Activated CD8-positive, alpha-beta memory T cell treated with anti-CD3 and anti-CD28 coated beads for 1 hour (primary cell): Measurements from ENCODE around the gene CAMTA1.

ENCODE experiments used
- DNase-seq, 2 donors: peaks; one replicate each; pipeline ENCODE4 v3.0.0-alpha.2; 2020; ENCODE audit warnings: low read depth in 1 of 2; ENCODE audit errors: extremely low read depth in 1 of 2

Gene CAMTA1

GRCh38 chr1:7015022-7015421, 229.8 kb downstream of the CAMTA1 start:
- no peak for DNase-seq

GRCh38 chr1:7018351-7018750, 233.1 kb downstream of the CAMTA1 start:
- DNase-seq: no peak

- DNase-seq: no peak
These were observed 233.6 kb downstream of the CAMTA1 start for GRCh38 chr1:7018826-7019225.

- no peak for DNase-seq
These were observed 234.3 kb downstream of the CAMTA1 start for GRCh38 chr1:7019510-7019909.

GRCh38 chr1:7022058-7022457, 236.8 kb downstream of the CAMTA1 start:
- DNase-seq: no peak

GRCh38 chr1:7025013-7025412, 239.8 kb downstream of the CAMTA1 start:
- DNase-seq: no peak

- no peak for DNase-seq
These were observed 240.9 kb downstream of the CAMTA1 start for GRCh38 chr1:7026169-7026568.

GRCh38 chr1:7032992-7033391, 247.7 kb downstream of the CAMTA1 start:
- no peak for DNase-seq

- DNase-seq: no peak
These were observed 251.1 kb downstream of the CAMTA1 start for GRCh38 chr1:7036386-7036785.

GRCh38 chr1:7039590-7040220, 254.5 kb downstream of the CAMTA1 start:
- no peak for DNase-seq

- no peak for DNase-seq
These were observed 255.9 kb downstream of the CAMTA1 start for GRCh38 chr1:7040969-7041695.

- no peak for DNase-seq
These were observed 257.3 kb downstream of the CAMTA1 start for GRCh38 chr1:7042322-7043190.

GRCh38 chr1:7043191-7043549, 257.9 kb downstream of the CAMTA1 start:
- no peak for DNase-seq

GRCh38 chr1:7043719-7044535, 258.7 kb downstream of the CAMTA1 start:
- DNase-seq: no peak

- no peak for DNase-seq
These were observed 260.6 kb downstream of the CAMTA1 start for GRCh38 chr1:7045897-7046296.

GRCh38 chr1:7046314-7046713, 261.1 kb downstream of the CAMTA1 start:
- DNase-seq: no peak

GRCh38 chr1:7046891-7047290, 261.6 kb downstream of the CAMTA1 start:
- no peak for DNase-seq

- DNase-seq: no peak
These were observed 262.6 kb downstream of the CAMTA1 start for GRCh38 chr1:7047866-7048265.

GRCh38 chr1:7048395-7048794, 263.1 kb downstream of the CAMTA1 start:
- DNase-seq: no peak

- DNase-seq: no peak
These were observed 264.8 kb downstream of the CAMTA1 start for GRCh38 chr1:7049913-7050625.
